ENCODE data around the gene NAA80.
A peak's percentile ranks its signal among the peaks of the same experiment; 100 is the strongest.

The NAA80 gene

GRCh38 chr3:50260942-50261441, 38.2 kb downstream of the NAA80 start:
- no peak for DNase-seq (ENCODE audit: low read depth, low spot score)
- peak overlapping the region; percentile 63 for H3K27ac ChIP-seq

GRCh38 chr3:50260027-50260941, 38.9 kb downstream of the NAA80 start:
- peak overlapping the region; percentile 63 for H3K27ac ChIP-seq

GRCh38 chr3:50259432-50260026, 39.7 kb downstream of the NAA80 start:
- peak overlapping the region; percentile 63 for H3K27ac ChIP-seq
- DNase-seq (ENCODE audit: low read depth, low spot score): no peak

More at GRCh38 chr3:50260027-50260941, 38.9 kb downstream of the NAA80 start:
- no peak for DNase-seq (ENCODE audit: low read depth, low spot score)

- H3K27ac ChIP-seq: peak overlapping the region; percentile 63
These were observed 40.2 kb downstream of the NAA80 start for GRCh38 chr3:50258979-50259378.

GRCh38 chr3:50258029-50258680, 41.0 kb downstream of the NAA80 start:
- H3K27ac ChIP-seq: no peak overlapping the region

More at GRCh38 chr3:50258979-50259378, 40.2 kb downstream of the NAA80 start:
- no peak for DNase-seq (ENCODE audit: low read depth, low spot score)

GRCh38 chr3:50256978-50257890, 42.0 kb downstream of the NAA80 start:
- no peak overlapping the region for H3K27ac ChIP-seq
- DNase-seq (ENCODE audit: low read depth, low spot score): no peak

More at GRCh38 chr3:50258029-50258680, 41.0 kb downstream of the NAA80 start:
- DNase-seq (ENCODE audit: low read depth, low spot score): no peak

- DNase-seq (ENCODE audit: low read depth, low spot score): no peak
- peak overlapping the region; percentile 95 for H3K27ac ChIP-seq
These were observed 44.0 kb downstream of the NAA80 start for GRCh38 chr3:50255251-50255615.

- DNase-seq (ENCODE audit: low read depth, low spot score): no peak
These were observed 44.5 kb downstream of the NAA80 start for GRCh38 chr3:50254577-50255250.

GRCh38 chr3:50251220-50251619, 48.0 kb downstream of the NAA80 start:
- peak; percentile 98 for DNase-seq (ENCODE audit: low read depth, low spot score)
- peak overlapping the region; percentile 95 for H3K27ac ChIP-seq

More at GRCh38 chr3:50254577-50255250, 44.5 kb downstream of the NAA80 start:
- H3K27ac ChIP-seq: peak overlapping the region; percentile 95

- DNase-seq (ENCODE audit: low read depth, low spot score): no peak
- H3K27ac ChIP-seq: peak overlapping the region; percentile 95
These were observed 48.7 kb downstream of the NAA80 start for GRCh38 chr3:50250514-50250913.

- DNase-seq (ENCODE audit: low read depth, low spot score): no peak
- H3K27ac ChIP-seq: peak overlapping the region; percentile 95
These were observed 49.7 kb downstream of the NAA80 start for GRCh38 chr3:50249457-50249856.

- peak overlapping the region; percentile 95 for H3K27ac ChIP-seq
- no peak for DNase-seq (ENCODE audit: low read depth, low spot score)
These were observed 50.8 kb downstream of the NAA80 start for GRCh38 chr3:50248387-50248786.

GRCh38 chr3:50246517-50246954, 52.7 kb downstream of the NAA80 start:
- peak overlapping the region; percentile 95 for H3K27ac ChIP-seq
- peak; percentile 94 for DNase-seq (ENCODE audit: low read depth, low spot score)
